Kidney epithelial cell (primary cell): ENCODE measurements around the gene NEURL4. TPM values are rescaled to one million over a fixed set of nuclear protein-coding genes. Genes with fewer than 3 reads are reported as not detected.
"Not testable (repeated sequence)": the region's sequence is repeated elsewhere in the genome, so short reads cannot be mapped to it uniquely, and the experiment has no call there.

Experiments used
- DNase-seq: peaks from one replicate; pipeline ENCODE4 v3.0.0-alpha.2; 2010; ENCODE audit warnings: low read depth
- H3K27me3 ChIP-seq: 2 replicates; pipeline ENCODE4 v1.6.0; 2011; ENCODE audit warnings: low read length; ENCODE audit not compliant: control insufficient read depth, insufficient read depth
- H3K36me3 ChIP-seq: 2 replicates; pipeline ENCODE4 v1.5.1; 2011; ENCODE audit warnings: low read length; ENCODE audit not compliant: control insufficient read depth, insufficient read depth
- H3K4me3 ChIP-seq: 2 replicates; pipeline ENCODE4 v1.5.1; 2011; ENCODE audit warnings: low read depth, mild to moderate bottlenecking, control low read depth, low read length
- CTCF ChIP-seq: IDR thresholded peaks from 2 replicates; pipeline ENCODE4 v1.5.1; 2011; ENCODE audit warnings: mild to moderate bottlenecking, moderate library complexity, low read length, control low read depth, inconsistent platforms; ENCODE audit not compliant: insufficient read depth, poor library complexity, severe bottlenecking
- total RNA-seq: library from RNA; depleted of rRNA; stranded (reverse); fragments of >200 nt; gene quantifications from 2 replicates; pipeline ENCODE4 v1.2.3, GENCODE V29; 2015

The NEURL4 gene
- total RNA-seq, 1 donor from 2014 or later = 16.3 TPM

DNA sequence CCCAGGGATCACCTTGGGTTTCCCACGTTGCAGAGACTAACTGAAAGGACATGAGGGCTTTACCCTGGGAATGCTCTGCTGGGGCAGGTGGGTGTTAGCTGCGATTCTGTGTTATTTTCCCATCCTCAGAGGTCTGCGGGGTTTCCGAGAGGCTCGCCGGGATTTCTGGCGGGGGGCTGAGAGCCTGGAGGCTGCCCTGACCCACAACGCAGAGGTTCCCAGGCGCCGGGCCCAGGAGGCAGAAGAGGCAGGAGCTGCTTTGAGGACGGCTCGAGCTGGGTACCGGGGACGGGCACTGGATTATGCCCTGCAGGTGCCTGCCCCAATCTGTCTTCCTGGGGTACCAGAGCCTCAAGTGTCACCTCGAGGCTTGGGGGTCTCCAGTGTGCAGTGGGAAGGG lies 14.1 kb upstream of the NEURL4 start:
- DNase-seq = no peak
- H3K4me3 ChIP-seq = no peak overlapping the region
- H3K36me3 ChIP-seq = no peaks in the 10 kb centered on the region
- TF ChIP-seq CTCF = no peak
- peaks cover 13% of the 10 kb centered on the region for H3K27me3 ChIP-seq

GRCh38 chr17:7341842-7342241 lies 12.7 kb upstream of the NEURL4 start:
- H3K4me3 ChIP-seq = no peak overlapping the region
- no peaks in the 10 kb centered on the region for H3K36me3 ChIP-seq
- DNase-seq = no peak
- no peak for TF ChIP-seq CTCF
- peaks cover 13% of the 10 kb centered on the region for H3K27me3 ChIP-seq

GRCh38 chr17:7340179-7340578 lies 11.0 kb upstream of the NEURL4 start:
- no peak for TF ChIP-seq CTCF
- no peak for DNase-seq
- H3K4me3 ChIP-seq = no peak overlapping the region
- no peaks in the 10 kb centered on the region for H3K36me3 ChIP-seq
- peaks cover 13% of the 10 kb centered on the region for H3K27me3 ChIP-seq

DNA sequence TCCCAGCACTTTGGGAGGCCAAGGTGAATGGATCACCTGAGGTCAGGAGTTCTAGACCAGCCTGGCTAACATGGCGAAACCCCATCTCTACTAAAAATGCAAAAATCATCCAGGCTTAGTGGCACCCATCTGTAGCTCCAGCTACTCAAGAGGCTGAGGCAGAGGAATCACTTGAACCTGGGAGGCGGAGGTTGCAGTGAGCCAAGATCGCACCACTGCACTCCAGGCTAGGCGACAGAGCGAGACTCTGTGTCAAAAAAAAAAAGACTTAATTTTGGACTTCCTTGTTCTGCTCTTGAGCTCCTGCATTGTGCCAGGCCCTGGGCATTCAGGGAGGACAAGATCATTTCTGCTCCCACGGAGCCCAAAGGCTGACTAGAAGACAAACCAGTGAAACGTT lies 8.5 kb upstream of the NEURL4 start:
- H3K36me3 ChIP-seq, H3K27me3 ChIP-seq, DNase-seq, H3K4me3 ChIP-seq: not testable (repeated sequence)

DNA sequence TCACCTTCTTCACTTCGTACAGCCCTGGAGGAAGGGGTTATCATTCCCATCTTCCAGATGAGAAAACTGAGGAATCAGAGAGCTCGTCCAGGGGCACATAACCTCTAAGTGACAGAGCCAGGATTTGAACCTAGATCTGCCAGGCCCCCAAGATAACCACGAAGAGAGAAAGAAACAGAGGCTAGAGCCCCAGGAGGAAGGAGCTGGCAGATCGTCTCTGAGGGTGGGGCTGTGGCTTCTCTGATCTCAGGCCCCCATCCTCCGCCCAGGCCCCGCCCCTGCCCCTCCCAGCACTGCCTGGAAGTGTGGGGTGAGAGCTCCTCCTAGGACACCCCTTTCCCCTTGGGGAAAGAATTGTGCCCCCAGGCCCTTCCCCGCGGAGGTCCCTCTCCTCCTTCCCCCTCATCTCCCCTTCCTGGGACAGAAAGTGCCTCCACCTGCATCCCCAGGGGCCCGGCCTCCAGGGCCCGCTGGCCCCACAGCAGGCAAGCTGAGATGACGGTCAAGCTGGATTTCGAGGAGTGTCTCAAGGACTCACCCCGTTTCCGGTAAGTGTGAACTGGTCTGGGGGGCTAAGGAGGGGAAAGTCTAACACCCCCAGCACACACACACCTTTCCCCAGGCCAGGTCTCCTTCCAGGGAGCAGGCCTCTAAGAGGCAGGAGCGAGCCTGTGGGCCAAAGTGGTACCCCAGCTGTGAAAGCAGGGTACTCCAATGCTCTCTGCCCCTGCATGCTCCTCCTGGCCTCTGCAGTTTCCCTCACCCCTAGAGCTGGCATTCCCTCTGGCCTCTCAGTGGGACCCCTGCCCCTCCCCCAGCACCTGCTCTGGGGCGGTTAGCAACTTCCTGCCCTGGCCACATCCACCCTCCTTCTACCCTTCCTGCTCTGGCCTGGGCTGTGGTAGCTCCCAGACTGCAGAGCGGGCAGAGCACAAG lies 7.4 kb upstream of the NEURL4 start, which contains the start of gene ACAP1:
ACAP1 (plus strand) TSS at position 290 of the 936 bp plus-strand sequence; CDS start at position 496, 206 bp downstream.
- Histone ChIP-seq H3K27me3 (peaks cover under 1% of the 10 kb centered on the region), H3K4me3 (no peak within 1 kb of the TSS), H3K36me3 (no peaks in the 10 kb centered on the region)
- no peak for TF ChIP-seq CTCF
- DNase-seq = no peak

DNA sequence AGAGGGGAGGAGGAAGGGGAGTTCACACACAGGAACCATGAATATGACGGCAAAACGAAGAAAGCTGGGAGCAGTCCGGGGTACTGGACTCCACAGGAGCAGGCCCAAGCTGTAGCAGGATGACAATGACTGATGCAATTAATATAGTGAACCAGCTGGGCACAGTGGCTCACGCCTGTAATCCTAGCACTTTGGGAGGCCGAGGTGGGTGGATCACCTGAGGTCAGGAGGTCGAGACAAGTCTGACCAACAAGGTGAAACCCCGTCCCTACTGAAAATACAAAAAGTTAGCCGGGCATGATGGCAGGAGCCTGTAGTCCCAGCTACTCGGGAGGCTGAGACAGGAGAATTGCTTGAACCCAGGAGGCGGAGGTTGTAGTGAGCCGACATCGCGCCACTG lies 6.6 kb upstream of the NEURL4 start:
- H3K36me3 ChIP-seq, DNase-seq, H3K4me3 ChIP-seq, H3K27me3 ChIP-seq: not testable (repeated sequence)
